ENCODE measurements around the gene CAND1. TPM values are rescaled to one million over a fixed set of nuclear protein-coding genes. Genes with fewer than 3 reads are reported as not detected.
"Not testable (repeated sequence)": the region's sequence is repeated elsewhere in the genome, so short reads cannot be mapped to it uniquely, and the experiment has no call there.

Gene CAND1
- total RNA-seq, 1 donor from 2014 or later = 70.4 TPM

- H3K4me3 ChIP-seq (ENCODE audit: low read depth, low read length) = no peak overlapping the region
- no peak for DNase-seq (ENCODE audit: low read depth)
- no peaks in the 10 kb centered on the region for H3K27me3 ChIP-seq (ENCODE audit: control insufficient read depth, insufficient read depth, low read length)
- no peaks in the 10 kb centered on the region for H3K36me3 ChIP-seq (ENCODE audit: control insufficient read depth, insufficient read depth, low read length)
- TF ChIP-seq, protein P1, sequence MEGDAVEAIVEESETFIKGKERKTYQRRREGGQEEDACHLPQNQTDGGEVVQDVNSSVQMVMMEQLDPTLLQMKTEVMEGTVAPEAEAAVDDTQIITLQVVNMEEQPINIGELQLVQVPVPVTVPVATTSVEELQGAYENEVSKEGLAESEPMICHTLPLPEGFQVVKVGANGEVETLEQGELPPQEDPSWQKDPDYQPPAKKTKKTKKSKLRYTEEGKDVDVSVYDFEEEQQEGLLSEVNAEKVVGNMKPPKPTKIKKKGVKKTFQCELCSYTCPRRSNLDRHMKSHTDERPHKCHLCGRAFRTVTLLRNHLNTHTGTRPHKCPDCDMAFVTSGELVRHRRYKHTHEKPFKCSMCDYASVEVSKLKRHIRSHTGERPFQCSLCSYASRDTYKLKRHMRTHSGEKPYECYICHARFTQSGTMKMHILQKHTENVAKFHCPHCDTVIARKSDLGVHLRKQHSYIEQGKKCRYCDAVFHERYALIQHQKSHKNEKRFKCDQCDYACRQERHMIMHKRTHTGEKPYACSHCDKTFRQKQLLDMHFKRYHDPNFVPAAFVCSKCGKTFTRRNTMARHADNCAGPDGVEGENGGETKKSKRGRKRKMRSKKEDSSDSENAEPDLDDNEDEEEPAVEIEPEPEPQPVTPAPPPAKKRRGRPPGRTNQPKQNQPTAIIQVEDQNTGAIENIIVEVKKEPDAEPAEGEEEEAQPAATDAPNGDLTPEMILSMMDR (IDR thresholded peaks at IDR 0.05; ENCODE audit: insufficient read depth, low read length, poor library complexity, severe bottlenecking) = no peak
Measured at GRCh38 chr12:67331123-67331522, 62.0 kb downstream of the CAND1 start.

GRCh38 chr12:67331828-67332227 lies 62.7 kb downstream of the CAND1 start:
- DNase-seq (ENCODE audit: low read depth) = no peak
- no peak overlapping the region for H3K4me3 ChIP-seq (ENCODE audit: low read depth, low read length)
- H3K27me3 ChIP-seq (ENCODE audit: control insufficient read depth, insufficient read depth, low read length) = no peaks in the 10 kb centered on the region
- TF ChIP-seq, protein P1 (IDR thresholded peaks at IDR 0.05; ENCODE audit: insufficient read depth, low read length, poor library complexity, severe bottlenecking) = no peak
- H3K36me3 ChIP-seq (ENCODE audit: control insufficient read depth, insufficient read depth, low read length) = no peaks in the 10 kb centered on the region

- no peak for DNase-seq (ENCODE audit: low read depth)
- no peaks in the 10 kb centered on the region for H3K36me3 ChIP-seq (ENCODE audit: control insufficient read depth, insufficient read depth, low read length)
- no peak overlapping the region for H3K4me3 ChIP-seq (ENCODE audit: low read depth, low read length)
- TF ChIP-seq, protein P1 (IDR thresholded peaks at IDR 0.05; ENCODE audit: insufficient read depth, low read length, poor library complexity, severe bottlenecking) = no peak
- H3K27me3 ChIP-seq (ENCODE audit: control insufficient read depth, insufficient read depth, low read length) = no peaks in the 10 kb centered on the region
Measured at GRCh38 chr12:67333649-67334048, 64.5 kb downstream of the CAND1 start.

GRCh38 chr12:67338426-67338825 lies 69.3 kb downstream of the CAND1 start:
- no peak for DNase-seq (ENCODE audit: low read depth)

GRCh38 chr12:67339530-67339929 lies 70.4 kb downstream of the CAND1 start:
- no peaks in the 10 kb centered on the region for H3K36me3 ChIP-seq (ENCODE audit: control insufficient read depth, insufficient read depth, low read length)
- DNase-seq (ENCODE audit: low read depth) = no peak
- H3K27me3 ChIP-seq (ENCODE audit: control insufficient read depth, insufficient read depth, low read length) = no peaks in the 10 kb centered on the region
- H3K4me3 ChIP-seq (ENCODE audit: low read depth, low read length) = no peak overlapping the region
- TF ChIP-seq, protein P1 (IDR thresholded peaks at IDR 0.05; ENCODE audit: insufficient read depth, low read length, poor library complexity, severe bottlenecking) = no peak

More at GRCh38 chr12:67338426-67338825, 69.3 kb downstream of the CAND1 start:
- Histone ChIP-seq H3K4me3 (ENCODE audit: low read depth, low read length) (no peak overlapping the region), H3K36me3 (ENCODE audit: control insufficient read depth, insufficient read depth, low read length) (no peaks in the 10 kb centered on the region), H3K27me3 (ENCODE audit: control insufficient read depth, insufficient read depth, low read length) (no peaks in the 10 kb centered on the region)
- TF ChIP-seq, protein P1 (IDR thresholded peaks at IDR 0.05; ENCODE audit: insufficient read depth, low read length, poor library complexity, severe bottlenecking) = no peak

- H3K27me3 ChIP-seq (ENCODE audit: control insufficient read depth, insufficient read depth, low read length); H3K4me3 ChIP-seq (ENCODE audit: low read depth, low read length); DNase-seq (ENCODE audit: low read depth); H3K36me3 ChIP-seq (ENCODE audit: control insufficient read depth, insufficient read depth, low read length): not testable (repeated sequence)
Measured at GRCh38 chr12:67341086-67341485, 71.9 kb downstream of the CAND1 start.

Measured in kidney epithelial cell (primary cell).